Measurements from ENCODE around the gene GJD2.

The GJD2 gene

DNA sequence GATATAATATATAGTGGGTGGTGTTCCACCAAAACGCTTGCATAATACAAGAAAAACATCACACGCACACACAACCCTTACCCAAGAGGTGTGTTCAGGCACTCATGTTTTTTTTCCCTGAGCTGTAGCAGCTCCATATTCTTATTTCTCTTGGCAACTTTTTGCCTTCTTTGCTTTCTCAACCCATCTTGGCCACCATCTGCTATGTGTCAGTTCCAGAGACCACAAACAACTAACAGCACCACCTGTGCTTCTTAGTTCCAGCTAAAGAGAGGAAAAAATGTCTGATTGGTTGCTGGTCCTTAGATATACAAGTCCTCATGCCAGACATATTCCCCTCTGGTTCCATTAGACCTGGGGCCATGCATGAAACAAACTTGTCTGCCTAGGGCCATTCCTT is 28.6 kb upstream of the GJD2 start:
- Histone ChIP-seq H3K27me3 (ENCODE audit: insufficient read depth, low read length) (no peaks in the 10 kb centered on the region), H3K9me3 (ENCODE audit: low read length) (no peaks in the 10 kb centered on the region), H3K9ac (ENCODE audit: low read length) (no peak overlapping the region), H3K4me2 (ENCODE audit: low read length) (no peak overlapping the region), H4K20me1 (ENCODE audit: insufficient read depth, low read length) (no peaks in the 10 kb centered on the region), H3K4me1 (ENCODE audit: insufficient read depth, low read length, severe bottlenecking) (no peaks in the 10 kb centered on the region), H3K4me3 (ENCODE audit: low read depth, low read length, poor library complexity, severe bottlenecking) (no peak overlapping the region), H3K79me2 (ENCODE audit: insufficient read depth, low read length) (no peaks in the 10 kb centered on the region), H3K27ac (ENCODE audit: low read depth, low read length, poor library complexity, severe bottlenecking) (no peak overlapping the region), H3K9me2 (ENCODE audit: low read depth, low read length) (no peaks in the 10 kb centered on the region), H3F3A (ENCODE audit: insufficient read depth, low read length) (no peaks in the 10 kb centered on the region), H2AFZ (ENCODE audit: low read length) (no peak overlapping the region), H3K36me3 (ENCODE audit: insufficient read depth, low read length) (no peaks in the 10 kb centered on the region)
- TF ChIP-seq, protein P1, sequence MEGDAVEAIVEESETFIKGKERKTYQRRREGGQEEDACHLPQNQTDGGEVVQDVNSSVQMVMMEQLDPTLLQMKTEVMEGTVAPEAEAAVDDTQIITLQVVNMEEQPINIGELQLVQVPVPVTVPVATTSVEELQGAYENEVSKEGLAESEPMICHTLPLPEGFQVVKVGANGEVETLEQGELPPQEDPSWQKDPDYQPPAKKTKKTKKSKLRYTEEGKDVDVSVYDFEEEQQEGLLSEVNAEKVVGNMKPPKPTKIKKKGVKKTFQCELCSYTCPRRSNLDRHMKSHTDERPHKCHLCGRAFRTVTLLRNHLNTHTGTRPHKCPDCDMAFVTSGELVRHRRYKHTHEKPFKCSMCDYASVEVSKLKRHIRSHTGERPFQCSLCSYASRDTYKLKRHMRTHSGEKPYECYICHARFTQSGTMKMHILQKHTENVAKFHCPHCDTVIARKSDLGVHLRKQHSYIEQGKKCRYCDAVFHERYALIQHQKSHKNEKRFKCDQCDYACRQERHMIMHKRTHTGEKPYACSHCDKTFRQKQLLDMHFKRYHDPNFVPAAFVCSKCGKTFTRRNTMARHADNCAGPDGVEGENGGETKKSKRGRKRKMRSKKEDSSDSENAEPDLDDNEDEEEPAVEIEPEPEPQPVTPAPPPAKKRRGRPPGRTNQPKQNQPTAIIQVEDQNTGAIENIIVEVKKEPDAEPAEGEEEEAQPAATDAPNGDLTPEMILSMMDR (IDR thresholded peaks at IDR 0.05; ENCODE audit: low read length) = no peak
- TF ChIP-seq EZH2 (IDR thresholded peaks at IDR 0.05; ENCODE audit: borderline replicate concordance, low read length) = no peak

DNA sequence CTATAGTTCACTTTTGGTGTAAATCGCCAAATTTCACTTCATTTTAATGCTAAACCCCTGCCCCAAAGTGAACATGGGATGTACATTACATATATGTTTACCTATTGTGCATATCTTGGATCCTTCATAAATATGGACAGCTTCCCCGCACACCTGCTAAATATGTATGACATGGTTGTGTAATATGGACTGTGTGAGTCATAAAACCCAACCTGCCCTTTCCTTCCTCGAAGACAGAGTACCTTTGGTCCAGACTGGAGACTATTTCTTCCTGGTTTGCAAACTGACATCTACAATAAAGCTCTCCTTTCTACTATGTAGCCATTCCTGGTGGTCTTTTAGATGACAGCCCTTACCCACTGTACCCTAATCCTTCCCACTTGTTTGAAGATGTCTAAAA is 28.1 kb upstream of the GJD2 start:
- Histone ChIP-seq H3K4me1 (ENCODE audit: insufficient read depth, low read length, severe bottlenecking) (no peaks in the 10 kb centered on the region), H3K27me3 (ENCODE audit: insufficient read depth, low read length) (no peaks in the 10 kb centered on the region), H3K4me3 (ENCODE audit: low read depth, low read length, poor library complexity, severe bottlenecking) (no peak overlapping the region), H3K9ac (ENCODE audit: low read length) (no peak overlapping the region), H3K9me3 (ENCODE audit: low read length) (no peaks in the 10 kb centered on the region), H3K9me2 (ENCODE audit: low read depth, low read length) (no peaks in the 10 kb centered on the region), H3K36me3 (ENCODE audit: insufficient read depth, low read length) (no peaks in the 10 kb centered on the region), H3F3A (ENCODE audit: insufficient read depth, low read length) (no peaks in the 10 kb centered on the region), H3K27ac (ENCODE audit: low read depth, low read length, poor library complexity, severe bottlenecking) (no peak overlapping the region), H2AFZ (ENCODE audit: low read length) (no peak overlapping the region), H3K79me2 (ENCODE audit: insufficient read depth, low read length) (no peaks in the 10 kb centered on the region), H4K20me1 (ENCODE audit: insufficient read depth, low read length) (no peaks in the 10 kb centered on the region), H3K4me2 (ENCODE audit: low read length) (no peak overlapping the region)
- TF ChIP-seq, protein P1 (IDR thresholded peaks at IDR 0.05; ENCODE audit: low read length) = no peak
- no peak for TF ChIP-seq EZH2 (IDR thresholded peaks at IDR 0.05; ENCODE audit: borderline replicate concordance, low read length)

- no peaks in the 10 kb centered on the region for H3F3A ChIP-seq (ENCODE audit: insufficient read depth, low read length)
- no peaks in the 10 kb centered on the region for H3K9me3 ChIP-seq (ENCODE audit: low read length)
- H3K27me3 ChIP-seq (ENCODE audit: insufficient read depth, low read length) = no peaks in the 10 kb centered on the region
- no peaks in the 10 kb centered on the region for H3K36me3 ChIP-seq (ENCODE audit: insufficient read depth, low read length)
- H2AFZ ChIP-seq (ENCODE audit: low read length) = no peak overlapping the region
- no peak overlapping the region for H3K4me2 ChIP-seq (ENCODE audit: low read length)
- no peak for TF ChIP-seq EZH2 (IDR thresholded peaks at IDR 0.05; ENCODE audit: borderline replicate concordance, low read length)
- TF ChIP-seq, protein P1 (IDR thresholded peaks at IDR 0.05; ENCODE audit: low read length) = no peak
- H3K9ac ChIP-seq (ENCODE audit: low read length) = no peak overlapping the region
- no peaks in the 10 kb centered on the region for H3K79me2 ChIP-seq (ENCODE audit: insufficient read depth, low read length)
- no peaks in the 10 kb centered on the region for H4K20me1 ChIP-seq (ENCODE audit: insufficient read depth, low read length)
- H3K4me3 ChIP-seq (ENCODE audit: low read depth, low read length, poor library complexity, severe bottlenecking) = no peak overlapping the region
- H3K27ac ChIP-seq (ENCODE audit: low read depth, low read length, poor library complexity, severe bottlenecking) = no peak overlapping the region
- H3K4me1 ChIP-seq (ENCODE audit: insufficient read depth, low read length, severe bottlenecking) = no peaks in the 10 kb centered on the region
- no peaks in the 10 kb centered on the region for H3K9me2 ChIP-seq (ENCODE audit: low read depth, low read length)
Observed at GRCh38 chr15:34780725-34781124, 25.9 kb upstream of the GJD2 start.
